Measurements from ENCODE around the gene HDAC10.
A peak's percentile ranks its signal among the peaks of the same experiment; 100 is the strongest.

The HDAC10 gene, protein sequence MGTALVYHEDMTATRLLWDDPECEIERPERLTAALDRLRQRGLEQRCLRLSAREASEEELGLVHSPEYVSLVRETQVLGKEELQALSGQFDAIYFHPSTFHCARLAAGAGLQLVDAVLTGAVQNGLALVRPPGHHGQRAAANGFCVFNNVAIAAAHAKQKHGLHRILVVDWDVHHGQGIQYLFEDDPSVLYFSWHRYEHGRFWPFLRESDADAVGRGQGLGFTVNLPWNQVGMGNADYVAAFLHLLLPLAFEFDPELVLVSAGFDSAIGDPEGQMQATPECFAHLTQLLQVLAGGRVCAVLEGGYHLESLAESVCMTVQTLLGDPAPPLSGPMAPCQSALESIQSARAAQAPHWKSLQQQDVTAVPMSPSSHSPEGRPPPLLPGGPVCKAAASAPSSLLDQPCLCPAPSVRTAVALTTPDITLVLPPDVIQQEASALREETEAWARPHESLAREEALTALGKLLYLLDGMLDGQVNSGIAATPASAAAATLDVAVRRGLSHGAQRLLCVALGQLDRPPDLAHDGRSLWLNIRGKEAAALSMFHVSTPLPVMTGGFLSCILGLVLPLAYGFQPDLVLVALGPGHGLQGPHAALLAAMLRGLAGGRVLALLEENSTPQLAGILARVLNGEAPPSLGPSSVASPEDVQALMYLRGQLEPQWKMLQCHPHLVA
- long read RNA-seq, partial matches to known transcripts: 2 of 6 reads
- long read RNA-seq, other reads (novel, unspliced or antisense): 4 of 6 reads

DNA sequence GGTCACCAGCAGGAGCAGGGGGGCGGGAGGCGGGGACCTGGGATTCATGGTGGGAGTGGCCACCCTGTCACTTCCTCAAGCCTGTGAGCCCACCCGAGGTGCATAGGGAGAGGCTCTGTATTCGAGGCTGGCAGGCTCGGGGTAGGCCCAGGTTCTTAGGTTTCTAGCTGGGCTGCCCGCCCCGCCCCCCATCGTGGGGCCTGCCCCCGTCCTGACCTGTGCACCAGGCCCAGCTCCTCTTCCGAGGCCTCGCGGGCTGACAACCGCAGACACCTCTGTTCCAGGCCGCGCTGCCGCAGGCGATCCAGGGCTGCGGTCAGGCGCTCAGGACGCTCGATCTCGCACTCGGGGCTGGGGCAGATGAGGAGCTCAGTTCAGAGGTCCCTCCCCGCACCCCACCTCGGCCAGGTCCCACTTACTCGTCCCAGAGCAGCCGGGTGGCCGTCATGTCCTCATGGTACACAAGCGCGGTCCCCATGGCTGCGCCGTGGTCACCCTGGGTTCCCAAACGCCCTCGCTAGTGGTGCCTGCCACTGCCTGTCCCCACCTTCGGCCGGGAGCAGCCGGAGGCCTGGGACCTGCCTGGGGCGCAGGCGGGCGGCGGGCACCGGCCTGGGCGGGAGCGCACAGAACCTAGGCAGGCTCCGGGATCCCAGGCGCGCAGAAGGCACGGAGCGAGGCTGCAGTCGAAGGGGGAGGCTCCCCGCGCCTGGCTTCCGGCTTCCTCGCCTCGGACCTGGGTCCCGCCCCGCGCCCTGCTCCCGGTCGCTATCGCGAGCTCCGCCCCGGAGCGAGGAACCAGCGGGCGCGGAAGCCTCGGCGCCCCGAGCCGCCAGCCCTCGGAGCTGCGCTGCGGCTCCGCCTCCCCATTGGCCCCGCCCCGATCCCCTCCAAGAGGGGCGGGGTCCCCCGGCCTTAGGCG is at the start of gene HDAC10:
TSS of gene HDAC10 (minus strand) at position 711 of the 922 bp plus-strand sequence. CDS start at position 478, 233 bp downstream.
- Histone ChIP-seq H3K27me3 (ENCODE audit: insufficient read depth, poor library complexity, severe bottlenecking) (no peaks in the 10 kb centered on the region), H3K27ac (replicated peaks) (peak within 1 kb of the TSS; percentile 77), H3K4me3 (replicated peaks; ENCODE audit: insufficient read depth, low read length) (peak within 1 kb of the TSS; percentile 83)
- peak; percentile 79 to 85 for DNase-seq (ENCODE audit: low read depth in 1 of 2, low spot score in 1 of 2)
- TF ChIP-seq SPI1 (IDR thresholded peaks at IDR 0.05; ENCODE audit: borderline replicate concordance, low read depth): no peak
- TF ChIP-seq, protein P1, sequence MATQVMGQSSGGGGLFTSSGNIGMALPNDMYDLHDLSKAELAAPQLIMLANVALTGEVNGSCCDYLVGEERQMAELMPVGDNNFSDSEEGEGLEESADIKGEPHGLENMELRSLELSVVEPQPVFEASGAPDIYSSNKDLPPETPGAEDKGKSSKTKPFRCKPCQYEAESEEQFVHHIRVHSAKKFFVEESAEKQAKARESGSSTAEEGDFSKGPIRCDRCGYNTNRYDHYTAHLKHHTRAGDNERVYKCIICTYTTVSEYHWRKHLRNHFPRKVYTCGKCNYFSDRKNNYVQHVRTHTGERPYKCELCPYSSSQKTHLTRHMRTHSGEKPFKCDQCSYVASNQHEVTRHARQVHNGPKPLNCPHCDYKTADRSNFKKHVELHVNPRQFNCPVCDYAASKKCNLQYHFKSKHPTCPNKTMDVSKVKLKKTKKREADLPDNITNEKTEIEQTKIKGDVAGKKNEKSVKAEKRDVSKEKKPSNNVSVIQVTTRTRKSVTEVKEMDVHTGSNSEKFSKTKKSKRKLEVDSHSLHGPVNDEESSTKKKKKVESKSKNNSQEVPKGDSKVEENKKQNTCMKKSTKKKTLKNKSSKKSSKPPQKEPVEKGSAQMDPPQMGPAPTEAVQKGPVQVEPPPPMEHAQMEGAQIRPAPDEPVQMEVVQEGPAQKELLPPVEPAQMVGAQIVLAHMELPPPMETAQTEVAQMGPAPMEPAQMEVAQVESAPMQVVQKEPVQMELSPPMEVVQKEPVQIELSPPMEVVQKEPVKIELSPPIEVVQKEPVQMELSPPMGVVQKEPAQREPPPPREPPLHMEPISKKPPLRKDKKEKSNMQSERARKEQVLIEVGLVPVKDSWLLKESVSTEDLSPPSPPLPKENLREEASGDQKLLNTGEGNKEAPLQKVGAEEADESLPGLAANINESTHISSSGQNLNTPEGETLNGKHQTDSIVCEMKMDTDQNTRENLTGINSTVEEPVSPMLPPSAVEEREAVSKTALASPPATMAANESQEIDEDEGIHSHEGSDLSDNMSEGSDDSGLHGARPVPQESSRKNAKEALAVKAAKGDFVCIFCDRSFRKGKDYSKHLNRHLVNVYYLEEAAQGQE (IDR thresholded peaks at IDR 0.05; ENCODE audit: insufficient replicate concordance, low read depth): no peak
- TF ChIP-seq, protein P2, sequence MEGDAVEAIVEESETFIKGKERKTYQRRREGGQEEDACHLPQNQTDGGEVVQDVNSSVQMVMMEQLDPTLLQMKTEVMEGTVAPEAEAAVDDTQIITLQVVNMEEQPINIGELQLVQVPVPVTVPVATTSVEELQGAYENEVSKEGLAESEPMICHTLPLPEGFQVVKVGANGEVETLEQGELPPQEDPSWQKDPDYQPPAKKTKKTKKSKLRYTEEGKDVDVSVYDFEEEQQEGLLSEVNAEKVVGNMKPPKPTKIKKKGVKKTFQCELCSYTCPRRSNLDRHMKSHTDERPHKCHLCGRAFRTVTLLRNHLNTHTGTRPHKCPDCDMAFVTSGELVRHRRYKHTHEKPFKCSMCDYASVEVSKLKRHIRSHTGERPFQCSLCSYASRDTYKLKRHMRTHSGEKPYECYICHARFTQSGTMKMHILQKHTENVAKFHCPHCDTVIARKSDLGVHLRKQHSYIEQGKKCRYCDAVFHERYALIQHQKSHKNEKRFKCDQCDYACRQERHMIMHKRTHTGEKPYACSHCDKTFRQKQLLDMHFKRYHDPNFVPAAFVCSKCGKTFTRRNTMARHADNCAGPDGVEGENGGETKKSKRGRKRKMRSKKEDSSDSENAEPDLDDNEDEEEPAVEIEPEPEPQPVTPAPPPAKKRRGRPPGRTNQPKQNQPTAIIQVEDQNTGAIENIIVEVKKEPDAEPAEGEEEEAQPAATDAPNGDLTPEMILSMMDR (IDR thresholded peaks at IDR 0.05; ENCODE audit: insufficient read depth, low read length): no peak
- TF ChIP-seq POLR2AphosphoS5 (IDR thresholded peaks at IDR 0.05; ENCODE audit: low read depth): peak; percentile 70
- TF ChIP-seq GABPA (IDR thresholded peaks at IDR 0.05; ENCODE audit: low read depth): peak; percentile 29; the same call in 1 of the 2 replicates

DNA sequence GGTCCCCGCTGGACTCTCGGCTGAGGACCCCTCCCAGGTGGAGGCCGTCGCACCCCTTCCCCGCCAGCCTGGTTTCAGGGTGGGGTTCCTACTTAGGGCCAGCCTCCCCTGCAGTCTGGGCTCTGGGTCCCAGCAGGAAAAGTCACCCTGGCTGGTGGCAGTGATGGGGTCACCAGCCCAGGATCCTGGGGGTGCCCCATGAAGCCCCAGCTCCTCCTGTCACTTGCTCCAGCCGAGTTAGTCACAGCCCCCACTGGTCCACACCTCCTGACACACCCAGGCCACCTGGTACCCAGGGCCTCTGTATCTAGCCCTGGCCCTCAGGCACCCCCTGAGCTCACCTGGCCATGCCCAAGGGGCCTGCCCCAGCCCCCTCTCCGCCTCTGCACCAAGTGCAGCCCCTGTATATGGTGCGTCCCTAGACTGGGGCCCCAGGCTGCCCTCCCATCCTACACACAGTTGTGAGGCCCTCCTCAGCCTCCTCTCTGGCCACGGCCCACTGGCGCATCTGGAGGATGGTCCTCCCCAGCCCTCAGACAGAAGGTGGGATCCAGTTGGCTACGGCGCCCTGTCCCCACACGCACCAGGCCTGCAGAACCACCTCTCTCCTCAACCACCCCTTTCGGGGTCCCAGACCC is 49.7 kb upstream of the HDAC10 start:
- no peak overlapping the region for H3K27ac ChIP-seq (replicated peaks)
- no peak overlapping the region for H3K4me3 ChIP-seq (replicated peaks; ENCODE audit: insufficient read depth, low read length)

More for the DNA sequence above, 49.7 kb upstream of the HDAC10 start:
- no peak for TF ChIP-seq POLR2AphosphoS5 (IDR thresholded peaks at IDR 0.05; ENCODE audit: low read depth)
- TF ChIP-seq SPI1 (IDR thresholded peaks at IDR 0.05; ENCODE audit: borderline replicate concordance, low read depth): no peak
- TF ChIP-seq, protein P2 (IDR thresholded peaks at IDR 0.05; ENCODE audit: insufficient read depth, low read length): no peak
- TF ChIP-seq, protein P1 (IDR thresholded peaks at IDR 0.05; ENCODE audit: insufficient replicate concordance, low read depth): no peak
- no peak for TF ChIP-seq GABPA (IDR thresholded peaks at IDR 0.05; ENCODE audit: low read depth)
- H3K27me3 ChIP-seq (ENCODE audit: insufficient read depth, poor library complexity, severe bottlenecking): no peaks in the 10 kb centered on the region
- no peak for DNase-seq (ENCODE audit: low read depth in 1 of 2, low spot score in 1 of 2)
